Neural progenitor cell (in vitro differentiated cells): ENCODE results near the gene B3GLCT. TPM values are rescaled to one million over a fixed set of nuclear protein-coding genes. Genes with fewer than 3 reads are reported as not detected.

Source experiments
- DNase-seq: peaks from one replicate; pipeline ENCODE4 v3.0.0-alpha.2; 2016; ENCODE audit warnings: low spot score
- H2AFZ ChIP-seq: fragments of 200-600 bp; sonication (generic); replicated peaks from 2 replicates; pipeline ENCODE4 v1.6.1; 2016; ENCODE audit warnings: antibody characterized with exemption
- H3F3A ChIP-seq: fragments of 200-600 bp; sonication (generic); 2 replicates; pipeline ENCODE4 v1.6.1; 2016; ENCODE audit warnings: antibody characterized with exemption, low read depth
- H3K27ac ChIP-seq: fragments of 200-600 bp; sonication (generic); 2 replicates; pipeline ENCODE4 v1.5.1; 2016; ENCODE audit warnings: mild to moderate bottlenecking
- H3K27me3 ChIP-seq: fragments of 200-600 bp; sonication (generic); 2 replicates; pipeline ENCODE4 v1.6.1; 2016; ENCODE audit warnings: mild to moderate bottlenecking, moderate library complexity
- H3K36me3 ChIP-seq: fragments of 200-600 bp; sonication (generic); 2 replicates; pipeline ENCODE4 v1.5.1; 2016
- H3K4me1 ChIP-seq: fragments of 200-600 bp; sonication (generic); 2 replicates; pipeline ENCODE4 v1.6.1; 2016; ENCODE audit warnings: mixed run types
- H3K4me2 ChIP-seq: fragments of 200-600 bp; sonication (generic); 2 replicates; pipeline ENCODE4 v1.6.1; 2016
- H3K4me3 ChIP-seq: fragments of 200-600 bp; sonication (generic); 2 replicates; pipeline ENCODE4 v1.5.1; 2016
- H3K79me2 ChIP-seq: fragments of 200-600 bp; sonication (generic); 2 replicates; pipeline ENCODE4 v1.6.1; 2016; ENCODE audit warnings: low read depth
- H3K9ac ChIP-seq: fragments of 200-600 bp; sonication (generic); 2 replicates; pipeline ENCODE4 v1.6.1; 2016
- H3K9me3 ChIP-seq: fragments of 200-600 bp; sonication (generic); 2 replicates; pipeline ENCODE4 v1.5.1; 2016; ENCODE audit warnings: low read depth
- H4K20me1 ChIP-seq: fragments of 200-600 bp; sonication (generic); 2 replicates; pipeline ENCODE4 v1.6.1; 2016; ENCODE audit warnings: low read depth
- H3K27ac Mint-ChIP-seq: 3 replicates; pipeline ENCODE4 v1.8.0; 2021; ENCODE audit warnings: mixed read lengths
- H3K27me3 Mint-ChIP-seq: 2 replicates; pipeline ENCODE4 v1.8.0; 2022; ENCODE audit warnings: low read depth, mild to moderate bottlenecking, inconsistent platforms, moderate library complexity, mixed read lengths; ENCODE audit not compliant: insufficient read depth
- H3K36me3 Mint-ChIP-seq: 3 replicates; pipeline ENCODE4 v1.8.0; 2021; ENCODE audit warnings: mixed read lengths
- H3K4me1 Mint-ChIP-seq: 3 replicates; pipeline ENCODE4 v1.8.0; 2021; ENCODE audit warnings: mixed read lengths
- H3K4me3 Mint-ChIP-seq: 3 replicates; pipeline ENCODE4 v1.8.0; 2021; ENCODE audit warnings: mild to moderate bottlenecking, moderate library complexity, mixed read lengths
- H3K9me3 Mint-ChIP-seq: 3 replicates; pipeline ENCODE4 v1.8.0; 2020; ENCODE audit warnings: mixed read lengths
- EZH2 ChIP-seq: fragments of 200-600 bp; sonication (generic); IDR thresholded peaks from 2 replicates; pipeline ENCODE4 v1.6.1; 2017; ENCODE audit warnings: antibody characterized with exemption, mild to moderate bottlenecking, moderate library complexity
- EZH2phosphoT487 ChIP-seq: fragments of 200-600 bp; sonication (generic); IDR thresholded peaks from 2 replicates; pipeline ENCODE4 v1.6.1; 2017; ENCODE audit warnings: antibody characterized with exemption
- total RNA-seq: library from RNA; depleted of rRNA; stranded (reverse); fragments of >200 nt; gene quantifications from 2 replicates; pipeline ENCODE4 v1.2.3, GENCODE V29; 2015; ENCODE audit warnings: low replicate concordance
- TF ChIP-seq, protein P1 (sequence below): fragments of 200-600 bp; sonication (generic); IDR thresholded peaks from 2 replicates; pipeline ENCODE4 v1.5.1; 2017; ENCODE audit warnings: antibody characterized with exemption, mild to moderate bottlenecking

The B3GLCT gene
- total RNA-seq, 1 donor from 2014 or later: 16.9 TPM

DNA sequence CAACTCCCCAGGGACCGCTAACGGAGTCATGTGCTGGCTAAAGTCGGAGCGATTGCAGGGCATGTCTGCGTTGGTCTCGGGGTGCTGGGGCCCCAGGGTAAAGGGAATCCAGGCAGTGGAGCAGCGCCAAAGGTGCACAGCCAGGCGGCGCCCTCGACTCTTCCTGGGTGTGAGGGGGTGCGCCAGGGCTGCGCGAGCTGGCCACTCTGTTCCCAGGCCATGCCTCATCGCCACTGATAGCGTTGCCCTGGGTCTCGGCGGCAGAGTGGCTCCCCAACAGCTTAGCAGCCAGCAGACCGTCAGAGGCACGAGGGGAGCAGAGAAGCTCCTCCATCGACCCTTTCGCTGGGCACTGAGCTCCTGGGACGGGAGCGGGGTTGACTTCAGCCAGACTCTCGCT lies 152.7 kb downstream of the B3GLCT start:
- Histone ChIP-seq H3K27me3 (no peaks in the 10 kb centered on the region), H3K4me1 (no peaks in the 10 kb centered on the region), H3K79me2 (no peaks in the 10 kb centered on the region), H3K4me2 (no peak overlapping the region), H3K27ac (no peak overlapping the region), H4K20me1 (no peaks in the 10 kb centered on the region), H3F3A (no peaks in the 10 kb centered on the region), H2AFZ (no peak overlapping the region), H3K9me3 (peaks cover 9% of the 10 kb centered on the region), H3K4me3 (no peak overlapping the region), H3K9ac (no peak overlapping the region), H3K36me3 (no peaks in the 10 kb centered on the region)
- Mint-ChIP-seq H3K36me3 (peaks cover 6% of the 10 kb centered on the region), H3K27me3 (peaks cover 7% of the 10 kb centered on the region), H3K9me3 (peaks cover 29% of the 10 kb centered on the region), H3K27ac (no peak overlapping the region), H3K4me1 (peaks cover 15% of the 10 kb centered on the region), H3K4me3 (no peak overlapping the region)
- TF ChIP-seq, protein P1, sequence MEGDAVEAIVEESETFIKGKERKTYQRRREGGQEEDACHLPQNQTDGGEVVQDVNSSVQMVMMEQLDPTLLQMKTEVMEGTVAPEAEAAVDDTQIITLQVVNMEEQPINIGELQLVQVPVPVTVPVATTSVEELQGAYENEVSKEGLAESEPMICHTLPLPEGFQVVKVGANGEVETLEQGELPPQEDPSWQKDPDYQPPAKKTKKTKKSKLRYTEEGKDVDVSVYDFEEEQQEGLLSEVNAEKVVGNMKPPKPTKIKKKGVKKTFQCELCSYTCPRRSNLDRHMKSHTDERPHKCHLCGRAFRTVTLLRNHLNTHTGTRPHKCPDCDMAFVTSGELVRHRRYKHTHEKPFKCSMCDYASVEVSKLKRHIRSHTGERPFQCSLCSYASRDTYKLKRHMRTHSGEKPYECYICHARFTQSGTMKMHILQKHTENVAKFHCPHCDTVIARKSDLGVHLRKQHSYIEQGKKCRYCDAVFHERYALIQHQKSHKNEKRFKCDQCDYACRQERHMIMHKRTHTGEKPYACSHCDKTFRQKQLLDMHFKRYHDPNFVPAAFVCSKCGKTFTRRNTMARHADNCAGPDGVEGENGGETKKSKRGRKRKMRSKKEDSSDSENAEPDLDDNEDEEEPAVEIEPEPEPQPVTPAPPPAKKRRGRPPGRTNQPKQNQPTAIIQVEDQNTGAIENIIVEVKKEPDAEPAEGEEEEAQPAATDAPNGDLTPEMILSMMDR: no peak
- no peak for TF ChIP-seq EZH2phosphoT487
- DNase-seq: no peak

DNA sequence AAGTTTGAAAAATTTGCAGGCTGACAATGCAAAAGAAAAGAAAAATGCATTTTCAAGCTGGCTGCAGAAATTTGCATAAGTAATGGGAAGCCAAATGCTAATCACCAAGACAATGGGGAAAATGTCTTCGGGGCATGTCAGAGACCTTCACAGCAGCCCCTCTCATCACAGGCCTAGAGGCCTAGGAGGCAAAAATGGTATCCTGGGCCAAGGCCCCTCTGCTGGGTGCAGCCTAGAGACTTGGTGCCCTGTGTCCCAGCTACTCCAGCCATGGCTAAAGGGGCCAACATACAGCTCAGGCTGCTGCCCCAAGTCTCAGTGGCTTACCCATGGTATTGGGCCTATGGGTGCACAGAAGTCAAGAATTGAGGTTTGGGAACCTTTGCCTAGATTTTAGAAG lies 155.2 kb downstream of the B3GLCT start:
- H3K9me3 ChIP-seq: peaks cover 9% of the 10 kb centered on the region
- no peaks in the 10 kb centered on the region for H3K79me2 ChIP-seq
- H3F3A ChIP-seq: no peaks in the 10 kb centered on the region
- Mint-ChIP-seq H3K27ac (no peak overlapping the region), H3K4me1 (peaks cover 15% of the 10 kb centered on the region), H3K36me3 (peaks cover 6% of the 10 kb centered on the region), H3K9me3 (peaks cover 25% of the 10 kb centered on the region), H3K4me3 (no peak overlapping the region), H3K27me3 (peaks cover 5% of the 10 kb centered on the region)
- H4K20me1 ChIP-seq: no peaks in the 10 kb centered on the region
- no peak overlapping the region for H3K4me3 ChIP-seq
- no peaks in the 10 kb centered on the region for H3K27me3 ChIP-seq
- H3K9ac ChIP-seq: no peak overlapping the region
- H2AFZ ChIP-seq: no peak overlapping the region
- H3K36me3 ChIP-seq: no peaks in the 10 kb centered on the region
- H3K4me2 ChIP-seq: no peak overlapping the region
- no peak for DNase-seq
- no peaks in the 10 kb centered on the region for H3K4me1 ChIP-seq
- TF ChIP-seq EZH2phosphoT487 (no peak), EZH2 (no peak)
- TF ChIP-seq, protein P1: no peak
- no peak overlapping the region for H3K27ac ChIP-seq

DNA sequence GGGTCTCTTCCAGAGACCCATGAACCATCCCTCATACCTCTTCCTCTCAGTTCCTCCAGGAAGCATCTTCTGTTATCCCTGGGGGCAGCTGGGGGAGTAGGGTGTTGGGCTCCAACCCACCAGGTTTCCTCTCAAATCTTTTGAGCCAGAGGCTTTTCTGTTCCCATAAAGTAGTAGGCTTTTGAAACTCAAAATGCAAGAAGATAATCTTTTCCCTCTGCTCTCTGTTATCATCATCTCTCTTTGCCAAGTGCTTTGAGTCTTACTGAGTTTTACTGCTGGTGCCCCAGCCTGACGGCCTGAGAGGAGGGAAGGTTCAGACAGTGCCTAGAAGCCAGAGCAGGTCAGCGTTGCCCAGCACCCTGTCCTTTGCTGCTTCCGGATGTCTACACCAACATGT lies 157.2 kb downstream of the B3GLCT start:
- no peak overlapping the region for H3K4me3 ChIP-seq
- H3K4me3 Mint-ChIP-seq: no peak overlapping the region

More for the DNA sequence above, 157.2 kb downstream of the B3GLCT start:
- H3F3A ChIP-seq: no peaks in the 10 kb centered on the region
- H4K20me1 ChIP-seq: no peaks in the 10 kb centered on the region
- no peaks in the 10 kb centered on the region for H3K4me1 ChIP-seq
- H3K27me3 ChIP-seq: no peaks in the 10 kb centered on the region
- H3K9me3 ChIP-seq: peaks cover 9% of the 10 kb centered on the region
- Mint-ChIP-seq H3K36me3 (peaks cover 6% of the 10 kb centered on the region), H3K27ac (no peak overlapping the region), H3K27me3 (peaks cover 5% of the 10 kb centered on the region), H3K9me3 (peaks cover 24% of the 10 kb centered on the region), H3K4me1 (peaks cover 11% of the 10 kb centered on the region)
- TF ChIP-seq EZH2phosphoT487 (no peak), EZH2 (no peak)
- TF ChIP-seq, protein P1: no peak
- DNase-seq: no peak
- H3K9ac ChIP-seq: no peak overlapping the region
- H3K36me3 ChIP-seq: no peaks in the 10 kb centered on the region
- H3K4me2 ChIP-seq: no peak overlapping the region
- H3K27ac ChIP-seq: no peak overlapping the region
- no peaks in the 10 kb centered on the region for H3K79me2 ChIP-seq
- H2AFZ ChIP-seq: no peak overlapping the region
